HepG2 (cell line): ENCODE measurements around the gene EIF6. TPM values are rescaled to one million over a fixed set of nuclear protein-coding genes. Genes with fewer than 3 reads are reported as not detected.

Experiments
- ELF3 ChIP-seq: IDR thresholded peaks from 2 replicates; pipeline ENCODE4 v1.6.1; 2016; ENCODE audit warnings: missing genetic modification reagents, missing compliant biosample characterization
- HNRNPK ChIP-seq: fragments of 200-400 bp; formaldehyde crosslinking; IDR thresholded peaks from 2 replicates; pipeline ENCODE4 v1.6.1; 2018; ENCODE audit warnings: low read length, low read depth, moderate library complexity, mild to moderate bottlenecking; ENCODE audit not compliant: poor library complexity, severe bottlenecking
- JUND ChIP-seq: sonication (generic); formaldehyde crosslinking; IDR thresholded peaks from 2 replicates; pipeline ENCODE4 v1.8.0; 2022; ENCODE audit warnings: mild to moderate bottlenecking, missing genetic modification reagents
- KAT7 ChIP-seq: IDR thresholded peaks from 2 replicates; pipeline ENCODE4 v1.6.1; 2018; ENCODE audit warnings: borderline replicate concordance, missing compliant biosample characterization
- KMT2A ChIP-seq: sonication (generic); formaldehyde crosslinking; IDR thresholded peaks from 2 replicates; pipeline ENCODE4 v1.4.0; 2020; ENCODE audit warnings: missing genetic modification reagents
- MLLT10 ChIP-seq: sonication (generic); formaldehyde crosslinking; IDR thresholded peaks from 2 replicates; pipeline ENCODE4 v1.4.0; 2020; ENCODE audit warnings: missing genetic modification reagents
- NFE2L2 ChIP-seq: fragments of 150-350 bp; IDR thresholded peaks from 2 replicates; pipeline ENCODE4 v1.6.1; 2014; ENCODE audit warnings: low read length
- NFRKB ChIP-seq: fragments of 450-650 bp; IDR thresholded peaks from 2 replicates; pipeline ENCODE4 v1.6.1; 2017
- TAF1 ChIP-seq: sonication (generic); formaldehyde crosslinking; IDR thresholded peaks from 2 replicates; pipeline ENCODE4 v1.4.0; 2020; ENCODE audit warnings: missing genetic modification reagents
- TOPORS ChIP-seq: sonication (generic); formaldehyde crosslinking; IDR thresholded peaks from 2 replicates; pipeline ENCODE4 v1.8.0; 2023; ENCODE audit warnings: mild to moderate bottlenecking, missing genetic modification reagents
- ZBTB39 ChIP-seq: sonication (generic); formaldehyde crosslinking; IDR thresholded peaks from 2 replicates; pipeline ENCODE4 v1.5.0; 2020; ENCODE audit warnings: missing genetic modification reagents
- ZNF234 ChIP-seq: sonication (generic); formaldehyde crosslinking; conservative IDR thresholded peaks from 2 replicates; pipeline ENCODE4 v1.5.1; 2020; ENCODE audit warnings: mild to moderate bottlenecking, missing genetic modification reagents
- ZNF335 ChIP-seq: sonication (generic); formaldehyde crosslinking; IDR thresholded peaks from 2 replicates; pipeline ENCODE4 v1.4.0; 2020; ENCODE audit warnings: missing genetic modification reagents
- ZNF430 ChIP-seq: sonication (generic); formaldehyde crosslinking; IDR thresholded peaks from 2 replicates; pipeline ENCODE4 v1.9.0; 2021; ENCODE audit warnings: mild to moderate bottlenecking, missing genetic modification reagents
- ZNF496 ChIP-seq: sonication (generic); formaldehyde crosslinking; IDR thresholded peaks from 2 replicates; pipeline ENCODE4 v1.8.1; 2023; ENCODE audit warnings: mild to moderate bottlenecking, moderate library complexity, missing genetic modification reagents; ENCODE audit not compliant: insufficient replicate concordance
- ZNF510 ChIP-seq: sonication (generic); formaldehyde crosslinking; IDR thresholded peaks from 2 replicates; pipeline ENCODE4 v1.4.0; 2020; ENCODE audit warnings: low read depth, mild to moderate bottlenecking, missing genetic modification reagents
- ZNF792 ChIP-seq: IDR thresholded peaks from 2 replicates; pipeline ENCODE4 v1.6.1; 2016
- ZNF800 ChIP-seq: sonication (generic); formaldehyde crosslinking; IDR thresholded peaks from 2 replicates; pipeline ENCODE4 v1.4.0; 2020; ENCODE audit warnings: missing genetic modification reagents
- polyA plus RNA-seq, 8 experiments: library from polyadenylated mRNA; depleted of rRNA in 3 of 8; stranded (reverse) in 7 of 8; unstranded in 1 of 8; fragments of >200 nt; fragmentation: Illumina TruSeq in 4 of 8; extraction: Trizol in 4 of 8; gene quantifications; 2 replicates each; pipeline versions ENCODE4 v1.2.1 to v1.2.3, GENCODE V29; 2011 to 2016; ENCODE audit warnings: low read depth in 4 of 8, missing spikeins in 1 of 8, mixed read lengths in 1 of 8; ENCODE audit not compliant: insufficient read depth in 1 of 8
- total RNA-seq, 5 experiments: library from RNA; depleted of rRNA; stranded (reverse); fragments of >200 nt; fragmentation: Illumina TruSeq; extraction: Trizol; gene quantifications; 2 replicates each; pipeline ENCODE4 v1.2.3, GENCODE V29; 2016; ENCODE audit warnings: low read depth in 1 of 5
- TF ChIP-seq, protein P1 (sequence below): sonication (generic); formaldehyde crosslinking; IDR thresholded peaks from 2 replicates; pipeline ENCODE4 v1.5.0; 2020; ENCODE audit warnings: missing genetic modification reagents
- TF ChIP-seq, protein P2 (sequence below): sonication (generic); formaldehyde crosslinking; IDR thresholded peaks from 2 replicates; pipeline ENCODE4 v1.4.0; 2020; ENCODE audit warnings: mild to moderate bottlenecking, missing genetic modification reagents
- TF ChIP-seq, protein P3 (sequence below): sonication (generic); formaldehyde crosslinking; IDR thresholded peaks from 2 replicates; pipeline ENCODE4 v1.4.0; 2020; ENCODE audit warnings: missing genetic modification reagents
- TF ChIP-seq, protein P4 (sequence below): IDR thresholded peaks from 2 replicates; pipeline ENCODE4 v1.6.1; 2016; ENCODE audit warnings: mild to moderate bottlenecking

EIF6 gene
- total and polyA plus RNA-seq, 2 of the 13 experiments (the other 11 are each of a cell fraction or from before 2014, with no cell fraction given) = 462 to 466 TPM

DNA sequence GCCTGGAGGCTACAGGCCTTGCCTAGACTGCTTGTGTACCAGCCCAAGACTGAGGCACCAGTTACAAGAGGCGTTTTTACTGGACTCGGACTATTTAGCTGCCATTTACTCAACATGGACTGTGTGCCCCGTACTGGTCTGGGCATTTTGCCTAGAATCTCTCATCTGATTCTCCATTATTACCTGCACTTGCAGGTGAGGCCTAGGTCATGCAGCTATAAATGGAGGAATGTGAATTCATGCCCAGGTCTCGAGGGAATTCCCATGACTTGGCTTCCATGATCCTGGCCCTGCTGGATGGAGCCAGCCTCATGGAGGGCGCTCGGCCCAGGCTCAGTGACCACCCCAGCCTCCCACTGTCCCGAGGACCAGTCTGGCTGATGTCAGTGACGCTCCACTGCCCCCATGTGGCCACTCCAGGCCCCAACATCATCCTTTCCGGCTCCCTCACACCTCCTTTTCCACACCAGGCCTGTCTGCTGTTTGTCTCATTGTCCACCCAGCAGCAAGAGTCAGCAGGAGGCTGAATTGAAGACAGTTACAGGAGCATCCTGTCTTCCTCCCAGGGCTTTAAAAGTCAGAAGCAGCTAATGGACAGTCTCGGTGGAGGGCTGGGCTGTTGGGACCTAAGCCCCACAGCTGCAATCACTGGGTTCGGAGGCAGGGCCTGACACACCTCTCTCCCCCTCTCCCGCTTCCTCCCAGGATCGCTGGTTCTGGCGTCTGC is 15.4 kb downstream of the EIF6 start (continued):
- no peak for TF ChIP-seq TAF1 (CRISPR knock-in tag)
- TF ChIP-seq, protein P1, sequence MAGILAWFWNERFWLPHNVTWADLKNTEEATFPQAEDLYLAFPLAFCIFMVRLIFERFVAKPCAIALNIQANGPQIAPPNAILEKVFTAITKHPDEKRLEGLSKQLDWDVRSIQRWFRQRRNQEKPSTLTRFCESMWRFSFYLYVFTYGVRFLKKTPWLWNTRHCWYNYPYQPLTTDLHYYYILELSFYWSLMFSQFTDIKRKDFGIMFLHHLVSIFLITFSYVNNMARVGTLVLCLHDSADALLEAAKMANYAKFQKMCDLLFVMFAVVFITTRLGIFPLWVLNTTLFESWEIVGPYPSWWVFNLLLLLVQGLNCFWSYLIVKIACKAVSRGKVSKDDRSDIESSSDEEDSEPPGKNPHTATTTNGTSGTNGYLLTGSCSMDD (CRISPR knock-in tag) = no peak
- TF ChIP-seq, protein P2, sequence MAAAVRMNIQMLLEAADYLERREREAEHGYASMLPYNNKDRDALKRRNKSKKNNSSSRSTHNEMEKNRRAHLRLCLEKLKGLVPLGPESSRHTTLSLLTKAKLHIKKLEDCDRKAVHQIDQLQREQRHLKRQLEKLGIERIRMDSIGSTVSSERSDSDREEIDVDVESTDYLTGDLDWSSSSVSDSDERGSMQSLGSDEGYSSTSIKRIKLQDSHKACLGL (CRISPR knock-in tag) = no peak; the same call in 1 of the 2 replicates
- TF ChIP-seq ZNF335 (CRISPR knock-in tag) = no peak
- no peak for TF ChIP-seq NFRKB
- TF ChIP-seq KAT7 (CRISPR knock-in tag) = no peak
- TF ChIP-seq KMT2A (CRISPR knock-in tag) = no peak
- TF ChIP-seq NFE2L2 = no peak
- TF ChIP-seq ZNF430 (CRISPR knock-in tag) = no peak
- TF ChIP-seq, protein P3, sequence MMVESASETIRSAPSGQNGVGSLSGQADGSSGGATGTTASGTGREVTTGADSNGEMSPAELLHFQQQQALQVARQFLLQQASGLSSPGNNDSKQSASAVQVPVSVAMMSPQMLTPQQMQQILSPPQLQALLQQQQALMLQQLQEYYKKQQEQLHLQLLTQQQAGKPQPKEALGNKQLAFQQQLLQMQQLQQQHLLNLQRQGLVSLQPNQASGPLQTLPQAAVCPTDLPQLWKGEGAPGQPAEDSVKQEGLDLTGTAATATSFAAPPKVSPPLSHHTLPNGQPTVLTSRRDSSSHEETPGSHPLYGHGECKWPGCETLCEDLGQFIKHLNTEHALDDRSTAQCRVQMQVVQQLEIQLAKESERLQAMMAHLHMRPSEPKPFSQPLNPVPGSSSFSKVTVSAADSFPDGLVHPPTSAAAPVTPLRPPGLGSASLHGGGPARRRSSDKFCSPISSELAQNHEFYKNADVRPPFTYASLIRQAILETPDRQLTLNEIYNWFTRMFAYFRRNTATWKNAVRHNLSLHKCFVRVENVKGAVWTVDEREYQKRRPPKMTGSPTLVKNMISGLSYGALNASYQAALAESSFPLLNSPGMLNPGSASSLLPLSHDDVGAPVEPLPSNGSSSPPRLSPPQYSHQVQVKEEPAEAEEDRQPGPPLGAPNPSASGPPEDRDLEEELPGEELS (CRISPR knock-in tag) = no peak
- TF ChIP-seq ZNF510 (CRISPR knock-in tag) = 0 out of 2 replicates have a peak, but pooled peaks have one; percentile 80
- TF ChIP-seq TOPORS (CRISPR knock-in tag) = no peak
- no peak for TF ChIP-seq ZNF792
- TF ChIP-seq ZNF800 (CRISPR knock-in tag) = peak; percentile 46; the same call in 1 of the 2 replicates
- peak; percentile 73 for TF ChIP-seq ELF3 (CRISPR knock-in tag)
- TF ChIP-seq, protein P4, sequence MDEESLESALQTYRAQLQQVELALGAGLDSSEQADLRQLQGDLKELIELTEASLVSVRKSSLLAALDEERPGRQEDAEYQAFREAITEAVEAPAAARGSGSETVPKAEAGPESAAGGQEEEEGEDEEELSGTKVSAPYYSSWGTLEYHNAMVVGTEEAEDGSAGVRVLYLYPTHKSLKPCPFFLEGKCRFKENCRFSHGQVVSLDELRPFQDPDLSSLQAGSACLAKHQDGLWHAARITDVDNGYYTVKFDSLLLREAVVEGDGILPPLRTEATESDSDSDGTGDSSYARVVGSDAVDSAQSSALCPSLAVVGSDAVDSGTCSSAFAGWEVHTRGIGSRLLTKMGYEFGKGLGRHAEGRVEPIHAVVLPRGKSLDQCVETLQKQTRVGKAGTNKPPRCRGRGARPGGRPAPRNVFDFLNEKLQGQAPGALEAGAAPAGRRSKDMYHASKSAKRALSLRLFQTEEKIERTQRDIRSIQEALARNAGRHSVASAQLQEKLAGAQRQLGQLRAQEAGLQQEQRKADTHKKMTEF (CRISPR knock-in tag) = peak; percentile 54; the same call in 1 of the 2 replicates
- no peak for TF ChIP-seq ZBTB39 (CRISPR knock-in tag)
- TF ChIP-seq JUND (CRISPR knock-in tag) = no peak
- no peak for TF ChIP-seq HNRNPK
- TF ChIP-seq ZNF234 (CRISPR knock-in tag) = no peak
- no peak for TF ChIP-seq MLLT10
- TF ChIP-seq ZNF496 = no peak
